HG02840 (cell line): ENCODE results near the gene C1orf21.

ENCODE experiments used
- ATAC-seq: cut with Tn5 transposase; IDR thresholded peaks from one replicate; pipeline ENCODE4 v1.9.1; 2021; ENCODE audit warnings: mild to moderate bottlenecking, moderate library complexity, moderate number of reproducible peaks; ENCODE audit not compliant: unreplicated experiment, low FRiP score

The C1orf21 gene

GRCh38 chr1:184479435-184480167, 92.8 kb downstream of the C1orf21 start:
- ATAC-seq = no peak

- ATAC-seq = no peak
These were observed 93.9 kb downstream of the C1orf21 start for GRCh38 chr1:184480736-184481135.

DNA sequence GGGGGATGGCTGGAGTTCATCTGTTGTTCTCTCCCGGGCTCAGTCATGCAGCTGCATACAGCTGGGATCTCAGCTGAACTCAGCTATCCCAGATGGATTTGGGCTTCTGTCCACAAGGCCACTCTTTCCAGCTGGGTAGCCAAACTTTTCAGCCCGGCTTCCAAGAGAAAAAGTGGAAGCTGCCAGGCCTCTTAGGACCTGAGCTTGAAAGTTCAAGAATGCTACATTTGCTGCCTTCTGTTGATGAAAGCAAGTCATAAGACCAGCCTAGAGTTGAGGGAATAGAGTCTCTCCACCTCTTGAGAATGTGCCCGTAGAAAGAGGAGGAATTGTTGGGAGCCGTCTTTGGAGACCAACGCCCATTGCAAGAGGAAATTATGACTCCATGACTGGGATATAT, 95.3 kb downstream of the C1orf21 start:
- ATAC-seq = no peak

- ATAC-seq = no peak
These were observed 96.4 kb downstream of the C1orf21 start for GRCh38 chr1:184483101-184483683.

DNA sequence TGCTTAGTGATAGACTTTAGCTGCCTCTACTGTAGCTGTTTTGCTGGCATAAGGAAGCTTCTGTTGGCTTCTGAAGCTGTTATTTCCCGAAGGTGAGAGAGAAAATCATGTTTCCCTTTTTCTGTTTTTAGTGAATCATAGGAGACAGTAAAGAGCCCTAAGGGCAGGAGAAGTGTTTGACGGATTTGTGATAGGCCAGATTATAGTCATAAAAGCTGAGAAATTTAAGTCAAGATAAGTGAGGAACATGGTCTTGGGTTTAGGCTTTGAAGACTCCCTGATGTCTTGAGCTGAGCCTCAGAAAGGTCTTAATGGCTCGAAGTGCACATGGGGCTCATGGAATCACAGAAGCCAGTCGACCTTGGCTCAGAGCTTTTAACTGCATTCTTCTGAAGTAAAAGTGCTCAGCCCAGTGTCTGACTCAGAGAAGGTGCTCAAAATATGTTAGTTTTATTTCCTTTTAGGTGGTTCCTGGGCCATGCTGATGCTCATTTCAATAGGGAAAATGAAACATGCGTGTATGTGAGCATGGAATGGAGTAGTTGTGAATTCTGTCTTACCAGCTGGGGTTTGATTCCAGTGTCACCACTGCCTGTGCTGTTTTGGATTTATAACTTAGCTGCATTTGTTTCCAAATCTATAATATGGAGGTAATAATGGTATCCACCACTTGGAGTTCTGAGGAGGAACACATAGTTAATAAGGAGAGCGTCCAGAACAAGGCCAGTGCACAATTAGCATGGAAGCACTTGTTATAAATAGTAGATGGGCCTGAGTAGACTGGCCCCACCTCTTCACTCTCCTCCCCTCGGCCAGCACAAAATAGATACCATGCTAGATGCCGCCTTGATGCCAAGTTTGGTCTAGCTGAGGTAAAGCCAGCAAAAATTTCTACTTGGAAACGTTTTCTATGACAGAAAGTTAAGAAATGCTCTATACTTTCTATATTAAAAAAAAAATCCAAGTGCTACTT, 99.2 kb downstream of the C1orf21 start:
- no peak for ATAC-seq

GRCh38 chr1:184486761-184487445, 100.1 kb downstream of the C1orf21 start:
- no peak for ATAC-seq

- no peak for ATAC-seq
These were observed 100.8 kb downstream of the C1orf21 start for GRCh38 chr1:184487531-184488193.

DNA sequence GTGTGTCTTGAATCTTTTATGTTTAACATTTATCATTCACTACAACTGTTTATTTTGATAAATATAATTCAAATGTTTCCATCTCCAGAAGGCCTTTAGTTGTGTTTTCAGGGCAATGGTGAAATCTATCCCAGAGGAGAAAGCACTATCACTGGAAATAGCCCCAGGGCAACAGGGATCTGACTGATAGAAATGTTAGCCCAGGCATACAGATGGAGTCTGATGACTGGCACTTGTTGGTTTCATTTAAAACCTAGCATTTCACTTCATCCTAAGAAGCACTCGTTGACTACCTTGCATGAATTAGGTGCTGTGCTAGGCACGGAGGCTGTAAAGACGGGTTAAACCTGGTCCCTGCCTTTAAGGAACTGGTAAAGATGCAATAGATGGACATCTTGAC, 103.1 kb downstream of the C1orf21 start:
- no peak for ATAC-seq

- ATAC-seq = no peak
These were observed 105.7 kb downstream of the C1orf21 start for GRCh38 chr1:184492536-184492935.

DNA sequence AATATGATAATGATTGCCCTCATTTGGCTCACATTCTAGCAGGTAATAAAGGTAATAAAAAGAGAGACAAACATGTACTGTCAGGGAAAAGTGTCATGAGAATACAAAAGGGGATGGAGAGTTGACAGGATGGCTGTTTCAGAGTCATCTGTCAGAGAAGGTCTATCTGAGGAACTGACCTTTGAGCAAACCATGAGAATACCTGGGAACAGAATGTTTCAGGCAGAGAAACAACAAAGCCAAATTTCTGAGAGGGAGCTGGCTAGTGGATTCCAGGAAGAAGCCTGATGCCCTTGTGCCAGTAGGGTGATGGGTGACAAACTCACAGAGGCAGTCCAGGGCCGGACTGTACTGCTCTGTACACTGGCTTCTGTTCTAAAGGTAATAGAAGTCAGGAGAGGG, 107.2 kb downstream of the C1orf21 start:
- no peak for ATAC-seq

DNA sequence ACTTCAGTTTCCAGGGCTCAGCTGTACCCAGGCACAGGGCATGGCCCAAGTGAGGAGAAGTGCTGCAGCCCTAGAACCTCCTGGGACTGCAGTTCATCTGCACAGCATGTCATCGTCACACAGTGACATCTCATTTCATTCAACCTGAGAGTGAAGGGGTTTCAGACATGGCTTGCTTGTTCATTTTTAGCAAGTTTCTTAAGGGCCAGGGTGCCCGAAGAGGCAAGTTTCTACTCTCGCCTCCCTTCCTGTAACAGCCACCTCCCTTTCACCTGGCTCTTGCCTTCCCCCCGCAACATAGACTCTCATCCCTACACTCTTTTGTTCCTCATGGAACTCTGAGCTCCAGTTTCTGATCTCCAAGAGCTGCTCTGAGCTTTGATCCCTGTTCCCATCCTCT, 108.1 kb downstream of the C1orf21 start:
- ATAC-seq = no peak

DNA sequence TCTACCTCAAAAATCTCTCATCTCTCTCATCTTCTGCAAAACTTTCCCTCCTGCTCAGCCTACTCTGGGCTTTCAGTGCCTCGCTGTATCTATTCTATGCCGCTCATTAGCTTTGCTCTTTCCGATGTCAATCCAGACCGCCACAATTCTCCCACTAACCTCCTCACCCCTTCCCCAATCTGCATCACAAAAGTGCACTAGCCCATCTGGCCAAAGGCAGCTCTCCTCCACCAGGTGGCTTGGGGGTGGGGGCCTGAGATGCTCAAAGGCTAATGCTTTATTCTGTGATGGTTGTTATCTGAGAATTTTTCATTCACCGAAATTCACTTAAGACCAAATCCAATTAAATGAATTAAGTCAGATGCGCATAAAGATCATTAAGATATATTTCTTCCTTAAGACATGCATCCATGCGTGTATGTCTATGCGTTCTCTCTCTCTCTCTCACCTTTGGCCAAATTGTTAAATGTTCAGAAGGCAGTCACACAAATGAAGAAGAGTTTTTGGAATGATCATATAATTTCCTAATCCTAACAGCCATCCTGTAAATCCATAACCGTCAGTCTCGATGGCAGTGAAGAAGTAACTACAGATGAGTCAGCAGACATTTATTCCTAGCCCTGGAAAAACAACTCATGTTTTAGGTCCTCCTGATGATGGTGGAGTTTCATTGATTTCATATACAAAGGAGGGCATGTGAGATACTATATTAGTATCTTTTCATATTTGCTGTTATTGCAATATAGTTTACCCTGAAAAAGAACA, 111.3 kb downstream of the C1orf21 start:
- ATAC-seq = no peak

DNA sequence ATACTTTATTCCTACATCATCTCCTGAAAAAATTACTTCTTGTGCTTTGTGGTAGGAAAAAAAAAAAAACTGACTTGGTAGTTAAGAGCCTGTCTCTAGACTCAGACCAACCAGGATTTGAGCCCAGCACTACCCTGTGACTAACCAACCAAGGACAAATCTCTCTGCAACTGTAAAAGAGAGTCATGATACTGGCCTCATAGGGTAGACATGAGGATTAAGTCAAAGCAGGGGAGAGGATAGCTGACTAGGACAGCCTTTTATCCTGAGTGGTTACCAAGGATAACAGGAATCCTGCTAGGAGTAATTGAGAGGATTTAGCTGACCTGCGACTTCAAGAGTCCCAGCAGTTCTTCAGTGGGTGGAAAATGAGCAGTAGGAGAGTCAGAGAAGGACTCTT, 112.8 kb downstream of the C1orf21 start:
- ATAC-seq = no peak

- ATAC-seq = no peak
These were observed 115.3 kb downstream of the C1orf21 start for GRCh38 chr1:184502161-184502560.

DNA sequence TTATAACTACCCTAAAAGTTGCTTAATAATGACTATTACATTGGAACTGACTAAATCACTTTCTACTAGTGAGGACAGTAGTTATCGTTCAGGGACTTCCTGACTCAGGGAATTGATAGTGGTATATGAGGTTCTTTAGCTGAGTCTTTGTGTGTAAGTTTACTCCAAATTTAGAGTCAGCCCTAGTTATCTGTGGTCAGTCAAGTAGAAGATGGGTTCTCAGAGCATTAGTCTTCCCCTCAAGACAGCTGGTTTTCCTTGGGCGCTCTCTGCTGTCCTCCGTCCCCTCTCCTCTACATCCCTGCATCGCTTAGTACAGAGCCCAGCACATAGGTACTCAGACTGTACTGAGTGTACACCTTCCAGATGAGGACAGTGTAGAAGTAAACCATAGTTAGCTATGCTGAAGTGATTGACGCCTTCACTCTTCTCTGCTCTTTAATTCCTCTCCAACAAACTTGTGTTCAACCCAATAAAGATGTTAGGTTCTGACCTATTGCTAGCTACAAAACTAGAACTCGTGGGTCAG, 116.5 kb downstream of the C1orf21 start:
- no peak for ATAC-seq

- no peak for ATAC-seq
These were observed 117.5 kb downstream of the C1orf21 start for GRCh38 chr1:184504040-184504954.

- ATAC-seq = no peak
These were observed 118.1 kb downstream of the C1orf21 start for GRCh38 chr1:184504955-184505338.

DNA sequence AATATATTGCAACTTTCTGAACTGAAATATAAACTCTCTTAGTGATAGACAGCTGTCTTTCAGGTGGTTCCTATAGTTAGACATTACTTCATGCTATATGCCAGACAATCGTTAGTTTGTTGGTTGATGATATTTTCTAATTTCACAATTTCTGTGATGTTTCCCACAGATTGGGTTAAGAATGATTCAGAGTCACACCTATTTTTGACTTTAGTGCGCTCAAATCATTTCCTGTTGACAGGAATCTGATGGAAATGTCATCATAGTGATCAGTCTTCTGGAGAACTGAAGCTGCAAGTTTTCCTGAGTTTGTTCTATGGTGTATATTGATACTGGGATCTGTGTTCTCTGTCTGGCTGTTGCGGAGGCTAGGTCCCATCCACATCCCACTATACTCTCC, 119.7 kb downstream of the C1orf21 start:
- no peak for ATAC-seq
